HPDE6-E6E7 (cell line): ENCODE measurements around the gene ERF.
"Not testable (repeated sequence)": the region's sequence is repeated elsewhere in the genome, so short reads cannot be mapped to it uniquely, and the experiment has no call there.

Source experiments
- DNase-seq: peaks from one replicate; pipeline ENCODE4 v3.0.0; 2011; ENCODE audit warnings: missing footprints; ENCODE audit errors: extremely low spot score

Gene ERF

GRCh38 chr19:42275517-42275916, 20.6 kb upstream of the ERF start:
- DNase-seq, result no peak

GRCh38 chr19:42275103-42275502, 20.2 kb upstream of the ERF start:
- no peak for DNase-seq

DNA sequence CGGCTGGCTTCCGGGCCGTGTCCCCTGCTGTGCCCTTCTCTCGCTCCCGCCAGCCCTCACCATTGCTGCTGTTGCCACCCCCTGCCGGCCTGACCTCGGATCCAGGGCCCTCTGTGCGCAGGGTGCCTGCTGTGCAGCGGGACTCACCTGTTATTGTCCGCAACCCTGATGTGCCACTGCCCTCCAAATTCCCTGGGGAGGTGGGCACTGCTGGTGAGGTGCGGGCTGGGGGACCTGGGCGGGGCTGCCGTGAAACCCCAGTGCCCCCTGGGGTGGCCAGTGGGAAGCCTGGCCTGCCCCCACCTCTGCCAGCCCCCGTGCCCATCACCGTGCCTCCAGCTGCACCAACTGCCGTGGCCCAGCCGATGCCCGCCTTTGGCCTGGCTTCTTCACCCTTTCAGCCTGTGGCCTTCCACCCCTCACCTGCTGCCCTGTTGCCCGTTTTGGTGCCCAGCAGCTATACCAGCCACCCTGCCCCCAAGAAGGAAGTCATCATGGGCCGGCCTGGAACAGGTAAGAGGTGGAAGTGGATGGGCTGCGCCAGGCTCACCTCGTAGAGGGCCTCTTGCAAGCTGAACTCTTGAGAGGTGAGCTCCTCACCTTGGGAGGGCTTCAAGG, 19.2 kb upstream of the ERF start:
- no peak for DNase-seq

- DNase-seq, result no peak
Measured at GRCh38 chr19:42273407-42274064, 18.6 kb upstream of the ERF start.

DNA sequence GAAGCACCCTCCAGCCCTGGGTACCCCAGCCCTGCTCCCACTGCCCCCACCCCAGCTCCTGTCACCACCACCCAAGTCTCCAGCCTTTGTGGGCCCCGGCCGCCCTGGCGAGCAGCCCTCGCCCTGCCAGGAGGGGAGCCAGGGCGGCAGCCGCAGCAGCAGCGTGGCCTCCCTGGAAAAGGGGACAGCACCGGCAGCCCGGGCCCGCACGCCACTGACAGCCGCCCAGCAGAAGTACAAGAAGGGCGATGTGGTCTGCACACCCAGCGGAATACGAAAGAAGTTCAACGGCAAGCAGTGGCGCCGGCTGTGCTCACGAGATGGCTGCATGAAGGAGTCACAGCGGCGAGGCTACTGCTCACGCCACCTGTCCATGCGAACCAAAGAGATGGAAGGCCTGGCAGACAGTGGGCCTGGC, 18.1 kb upstream of the ERF start:
- DNase-seq, result no peak

DNA sequence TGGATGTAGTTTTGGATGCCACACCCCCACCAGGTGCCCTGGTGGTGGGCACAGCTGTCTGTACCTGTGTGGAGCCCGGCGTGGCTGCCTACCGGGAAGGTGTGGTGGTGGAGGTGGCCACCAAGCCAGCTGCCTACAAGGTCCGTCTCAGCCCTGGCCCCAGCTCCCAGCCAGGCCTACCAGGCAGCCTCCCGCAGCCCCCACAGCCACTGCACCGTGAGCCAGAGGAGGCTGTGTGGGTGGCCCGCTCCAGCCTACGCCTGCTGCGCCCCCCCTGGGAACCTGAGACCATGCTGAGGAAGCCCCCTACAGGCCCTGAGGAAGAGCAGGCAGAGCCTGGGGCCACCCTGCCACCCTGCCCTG, 17.6 kb upstream of the ERF start:
- DNase-seq, result no peak

- no peak for DNase-seq
Measured at GRCh38 chr19:42271861-42272534, 17.1 kb upstream of the ERF start.

DNA sequence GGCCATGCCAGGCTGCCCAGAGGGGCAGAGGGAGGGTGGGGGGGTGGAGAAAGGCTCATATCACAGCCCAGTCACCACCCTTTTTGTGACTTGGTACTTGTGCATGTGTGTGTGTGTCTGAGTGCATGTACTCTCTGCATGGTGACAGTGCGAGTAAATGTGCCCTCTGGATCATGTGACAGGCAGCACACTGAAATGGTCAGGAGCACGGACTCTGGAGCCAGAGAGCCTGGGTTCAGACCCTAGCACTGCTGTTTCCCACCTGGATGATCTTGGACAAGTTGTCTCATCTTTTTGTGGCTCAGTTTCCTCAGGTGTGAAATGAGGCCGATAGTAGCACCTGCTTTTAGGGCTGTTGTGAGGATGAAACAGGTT, 16.1 kb upstream of the ERF start:
- DNase-seq, result no peak

- DNase-seq, result peak; percentile 69
Measured at GRCh38 chr19:42270346-42271044, 15.6 kb upstream of the ERF start.

GRCh38 chr19:42269478-42270345, 14.8 kb upstream of the ERF start:
- no peak for DNase-seq

GRCh38 chr19:42268704-42269477, 14.0 kb upstream of the ERF start, which contains the start of gene CIC:
Gene CIC, plus strand, starts transcription at chr19:42269252. Its CDS starts 2,532 bp downstream, at chr19:42271784.
- DNase-seq, result peak; percentile 98

DNA sequence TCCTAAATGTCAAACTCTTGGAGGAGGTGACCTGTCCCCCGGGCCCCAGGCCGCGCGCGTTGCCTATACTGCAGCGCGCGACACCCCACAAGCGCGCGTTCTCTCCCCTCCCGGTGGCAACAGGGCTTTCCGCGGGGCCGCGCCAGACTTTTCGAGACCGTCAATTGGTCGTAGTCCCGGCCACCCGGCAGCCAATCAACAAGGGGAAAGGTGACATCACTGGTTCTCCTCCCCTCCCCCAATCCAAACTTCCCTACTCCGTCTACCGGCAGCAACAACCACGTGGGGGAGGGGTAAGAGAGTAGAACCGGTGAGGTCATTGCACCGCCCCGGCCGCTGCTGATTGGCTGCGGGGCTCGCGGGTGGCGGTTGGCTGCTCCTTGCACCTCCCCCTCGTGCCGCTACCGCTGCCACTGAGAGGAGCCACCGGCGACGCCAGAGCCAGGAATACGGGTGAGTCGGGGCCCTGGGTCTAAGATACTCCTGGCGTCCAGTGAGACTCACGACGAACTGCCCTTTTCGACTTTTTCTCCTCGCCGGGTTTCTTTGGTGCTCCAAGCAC, 13.3 kb upstream of the ERF start:
- peak; percentile 93 for DNase-seq

- DNase-seq, result no peak
Measured at GRCh38 chr19:42267644-42268141, 12.8 kb upstream of the ERF start.

DNA sequence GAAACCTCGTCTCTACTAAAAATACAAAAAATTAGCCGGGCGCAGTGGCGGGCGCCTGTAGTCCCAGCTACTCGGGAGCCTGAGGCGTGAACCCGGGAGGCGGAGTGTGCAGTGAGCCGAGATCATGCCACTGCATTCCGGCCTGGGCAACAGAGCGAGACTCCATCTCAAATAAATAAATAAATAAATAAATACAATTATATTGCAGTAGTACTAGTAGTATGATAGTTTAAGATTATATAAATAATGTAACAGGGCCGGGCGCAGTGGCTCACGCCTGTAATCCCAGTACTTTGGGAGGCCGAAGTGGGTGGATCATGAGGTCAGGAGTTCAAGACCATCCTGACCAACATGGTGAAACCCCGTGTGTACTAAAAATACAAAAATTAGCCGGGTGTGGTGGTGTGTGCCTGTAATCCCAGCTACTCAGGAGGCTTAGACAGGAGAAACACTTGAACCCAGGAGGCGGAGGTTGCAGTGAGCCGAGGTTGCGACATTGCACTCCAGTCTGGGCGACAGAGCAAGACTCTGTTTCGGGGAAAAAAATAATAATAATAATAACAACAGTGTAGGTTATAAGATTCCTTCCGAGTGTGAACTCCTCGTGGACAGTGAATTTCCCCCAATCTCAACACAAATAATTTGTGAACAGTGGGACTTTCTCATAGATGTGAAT, 12.1 kb upstream of the ERF start:
- DNase-seq, result not testable (repeated sequence)

GRCh38 chr19:42266105-42266504, 11.2 kb upstream of the ERF start:
- DNase-seq, result not testable (repeated sequence)

DNA sequence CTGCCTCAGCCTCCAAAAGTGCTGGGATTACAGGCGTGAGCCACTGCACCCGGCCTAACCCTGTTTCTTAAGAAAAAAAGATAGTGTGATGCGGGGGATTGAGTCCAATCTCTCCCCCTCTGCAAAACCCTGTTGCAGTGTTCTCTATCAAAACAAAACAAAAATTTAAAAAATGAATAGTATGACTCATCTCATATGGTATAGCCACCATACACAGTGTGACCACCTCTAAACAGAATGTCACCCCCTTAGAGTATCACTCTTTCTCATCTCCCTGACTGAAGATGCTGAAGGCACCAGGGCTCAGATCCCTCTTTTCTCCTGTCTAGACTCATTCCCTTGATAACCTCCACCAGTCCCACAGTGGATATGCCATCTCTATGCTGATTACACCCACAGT, 6.8 kb upstream of the ERF start:
- DNase-seq, result no peak

GRCh38 chr19:42257842-42258241, 2.9 kb upstream of the ERF start:
- not testable (repeated sequence) for DNase-seq

GRCh38 chr19:42255766-42256745, 1.1 kb upstream of the ERF start:
- DNase-seq, result peak; percentile 50
